ENCODE data around the gene ARHGEF10L. TPM values are rescaled to one million over a fixed set of nuclear protein-coding genes. Genes with fewer than 3 reads are reported as not detected.

The ARHGEF10L gene
- polyA plus RNA-seq, 12 donors, result 15.6 to 29.2 (median 19.0) TPM; not detected in 1

DNA sequence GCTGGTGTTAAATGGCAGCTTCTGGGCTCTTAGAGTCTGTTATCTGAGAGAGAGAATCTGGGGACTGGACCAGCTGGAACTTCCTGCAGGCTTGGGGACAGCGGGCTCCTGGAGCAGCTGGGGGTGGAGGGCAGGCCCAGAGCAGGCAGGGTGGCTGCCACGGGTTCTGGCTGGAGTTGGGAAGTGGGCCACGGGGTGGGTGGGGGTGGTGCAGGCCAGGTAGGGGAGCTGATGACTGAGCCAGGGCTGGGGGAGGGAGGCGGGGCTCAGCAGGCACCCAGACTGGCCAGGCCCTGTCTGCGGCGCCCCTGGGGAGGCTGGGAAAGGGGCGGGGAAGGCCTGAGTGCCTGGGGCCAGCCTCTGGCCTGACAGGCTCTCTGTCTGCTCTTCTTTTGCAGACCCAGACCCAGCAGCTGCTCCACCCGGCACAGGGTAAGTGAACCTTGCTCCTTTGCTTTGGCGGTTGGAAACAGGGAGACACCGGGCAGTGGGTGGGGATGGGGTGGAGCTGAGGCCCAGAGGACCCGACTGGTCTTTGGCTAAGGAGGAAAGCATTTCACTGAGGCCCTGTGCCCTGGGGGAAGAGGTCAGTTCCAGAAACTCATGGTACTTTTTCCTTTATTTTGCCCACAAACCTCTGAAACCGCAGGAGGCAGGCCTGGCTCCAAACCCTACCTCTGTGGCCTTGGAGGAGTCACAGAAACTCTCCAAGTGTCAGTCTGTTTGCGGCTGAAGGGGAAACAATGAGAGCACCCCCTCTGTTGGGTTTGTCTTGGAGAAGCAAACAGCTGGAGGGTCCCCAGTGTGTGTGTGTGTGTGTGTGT, 48.8 kb downstream of the ARHGEF10L start:
- no peak for DNase-seq

DNA sequence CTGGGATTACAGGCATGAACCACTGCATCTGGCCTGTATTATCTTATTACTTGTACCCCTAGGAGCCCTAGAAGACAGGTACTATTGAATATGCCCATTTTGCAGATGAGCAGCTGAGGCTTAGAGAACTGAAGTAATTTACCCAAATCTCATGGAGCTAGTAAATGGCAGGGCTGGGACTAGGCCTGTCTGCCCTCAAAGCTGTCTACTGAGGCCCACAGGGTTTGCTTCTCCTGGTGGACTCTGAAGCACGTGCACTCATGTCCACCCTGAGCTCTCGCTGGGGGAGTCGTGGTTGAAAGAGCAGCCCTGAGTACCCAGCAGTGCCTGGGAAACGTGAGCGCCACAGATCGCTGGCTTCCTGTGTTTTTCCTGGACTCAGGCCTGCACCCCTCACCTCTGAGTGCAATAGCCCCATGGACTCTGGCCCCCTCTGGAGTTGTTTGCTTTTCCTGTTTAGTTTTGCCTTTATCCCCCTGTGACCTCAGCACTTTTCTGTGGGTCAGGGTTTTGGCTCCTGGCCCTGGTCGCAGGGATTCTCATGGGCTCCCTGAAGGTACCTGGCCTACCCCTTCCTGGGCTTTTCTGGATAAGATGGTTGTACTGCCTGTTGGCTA, 52.4 kb downstream of the ARHGEF10L start:
- DNase-seq, result no peak

DNA sequence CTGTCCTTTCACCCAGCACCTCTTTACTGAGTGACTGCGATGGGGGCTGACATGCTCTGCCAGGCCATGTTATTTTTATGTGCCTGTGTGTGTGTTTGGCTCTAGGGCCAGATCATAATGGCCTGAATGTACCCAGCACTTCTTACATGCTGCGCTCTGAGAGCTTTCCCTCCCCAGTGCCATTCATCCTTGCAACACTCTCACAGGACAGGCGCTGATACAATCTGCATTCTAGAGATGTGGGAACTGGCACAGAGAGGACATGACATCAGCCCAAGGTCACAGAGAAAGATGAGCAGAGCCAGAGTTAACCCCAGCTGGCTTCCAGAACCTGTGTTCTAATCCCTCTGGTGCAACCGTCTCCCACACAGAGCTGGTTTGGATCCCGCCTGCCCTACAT, 54.5 kb downstream of the ARHGEF10L start:
- DNase-seq, result no peak

DNA sequence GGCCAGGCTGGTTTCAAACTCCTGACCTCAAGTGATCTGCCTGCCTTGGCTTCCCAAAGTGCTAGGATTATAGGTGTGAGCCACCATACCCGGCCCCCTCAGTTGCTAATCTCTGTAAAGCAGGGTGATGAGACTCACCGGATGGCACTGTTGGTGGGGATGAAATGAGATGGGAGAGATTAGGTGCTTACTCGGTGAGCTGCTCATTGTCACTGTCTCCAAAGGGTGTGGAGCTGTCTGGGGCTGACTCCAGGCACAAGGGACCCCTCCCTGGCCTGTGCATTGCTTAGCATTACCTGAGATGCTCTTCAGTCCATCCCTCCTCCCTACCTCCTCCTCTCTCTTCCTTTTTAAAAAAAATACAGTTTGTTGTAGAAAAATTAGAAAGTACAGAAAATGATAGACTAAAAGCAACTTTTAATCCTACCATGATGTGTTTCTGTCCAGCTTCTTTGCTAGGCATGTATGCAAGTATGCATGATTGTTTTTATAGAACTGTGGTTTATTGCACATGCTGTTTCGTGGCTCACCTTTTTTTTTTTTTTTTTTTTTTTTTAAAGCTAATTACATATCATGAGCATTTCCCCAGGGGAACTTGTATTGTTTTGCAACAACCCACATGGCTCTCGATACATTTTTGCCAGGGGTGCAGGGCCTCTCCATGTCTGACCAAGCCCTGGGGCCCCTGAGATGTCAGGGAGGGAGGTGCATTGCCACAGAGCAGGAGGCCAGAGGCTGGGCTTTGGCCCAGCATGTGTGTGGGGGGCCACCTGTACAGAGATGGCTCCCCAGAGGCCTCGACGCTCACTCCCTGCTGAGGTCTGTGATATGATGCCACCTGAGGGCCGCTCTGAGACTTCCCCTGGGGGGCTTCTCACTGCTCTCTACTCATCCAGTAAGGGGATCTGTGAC, 55.4 kb downstream of the ARHGEF10L start:
- DNase-seq, result no peak

DNA sequence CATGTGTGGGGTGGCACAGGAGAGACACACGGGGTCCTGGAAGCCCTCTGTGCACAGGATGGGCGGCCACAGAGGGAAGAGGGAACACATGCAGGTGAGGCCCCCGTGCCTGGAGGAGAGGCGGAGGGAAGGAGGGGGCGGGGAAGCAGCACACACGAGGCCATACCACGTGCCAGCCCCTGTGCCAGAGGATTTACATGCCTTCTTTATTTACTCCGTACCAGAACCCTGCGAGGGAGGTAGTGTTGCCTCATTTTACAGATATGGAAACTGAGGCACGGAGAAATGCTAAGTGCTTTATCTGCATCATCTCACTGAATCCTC, 56.1 kb downstream of the ARHGEF10L start:
- no peak for DNase-seq

DNA sequence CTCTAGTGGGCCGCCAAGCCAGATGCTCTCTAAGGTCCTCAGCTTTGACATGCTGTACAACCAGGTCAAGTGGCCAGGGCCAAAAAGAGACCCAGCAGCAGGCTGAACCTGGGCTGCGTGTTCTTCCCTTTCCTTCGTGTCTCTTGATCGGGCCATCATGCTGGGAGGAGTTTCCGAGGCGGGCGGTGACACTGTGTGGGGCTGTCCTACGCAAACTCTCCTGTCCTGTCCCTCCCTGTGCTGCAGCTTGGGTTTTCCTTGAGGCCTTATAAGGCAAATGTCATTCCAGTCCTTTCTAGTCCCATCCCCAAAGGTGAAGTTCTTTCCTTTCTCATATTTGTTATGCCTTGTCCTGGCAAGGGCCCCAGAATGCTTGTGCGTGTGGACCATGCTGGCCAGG, 56.7 kb downstream of the ARHGEF10L start:
- no peak for DNase-seq

DNA sequence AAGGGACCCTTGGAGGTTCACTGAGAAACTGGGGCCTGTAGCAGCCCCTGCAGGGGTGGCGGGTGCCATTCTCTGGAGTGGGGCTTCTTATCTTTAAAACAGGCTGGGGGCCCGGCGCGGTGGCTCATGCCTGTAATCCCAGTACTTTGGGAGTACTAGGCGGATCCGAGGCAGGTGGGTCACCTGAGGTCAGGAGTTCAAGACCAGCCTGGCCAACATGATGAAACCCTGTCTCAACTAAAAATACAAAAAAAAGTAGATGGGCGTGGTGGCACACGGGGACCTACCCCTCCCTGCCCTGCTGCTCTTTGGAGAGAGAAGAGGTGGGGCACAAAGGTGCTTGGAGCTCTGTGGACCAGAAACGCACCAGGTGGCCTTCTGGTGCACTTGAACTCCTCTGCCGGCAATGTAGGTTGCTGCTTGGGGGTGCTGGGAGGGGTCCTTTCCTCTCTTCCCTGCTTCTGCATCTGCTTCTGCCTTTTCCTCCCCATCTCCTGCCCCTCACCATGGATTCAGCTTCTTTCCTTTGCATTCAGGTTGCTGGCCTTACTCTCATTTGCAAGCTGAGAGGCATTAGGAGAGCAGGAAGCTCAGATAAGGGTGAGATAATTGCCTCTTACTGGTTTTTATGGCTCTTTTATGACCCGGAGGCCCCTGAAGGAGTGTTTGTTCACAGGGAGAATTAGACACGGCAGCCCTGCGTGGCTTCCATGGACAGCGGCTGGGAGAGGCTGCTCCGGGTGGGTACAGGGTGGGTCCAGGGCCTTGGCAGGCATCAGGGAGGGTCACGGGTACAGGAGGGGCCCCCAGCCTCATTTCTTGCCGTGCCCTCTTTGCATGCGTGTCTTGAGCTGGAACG, 57.4 kb downstream of the ARHGEF10L start:
- no peak for DNase-seq

DNA sequence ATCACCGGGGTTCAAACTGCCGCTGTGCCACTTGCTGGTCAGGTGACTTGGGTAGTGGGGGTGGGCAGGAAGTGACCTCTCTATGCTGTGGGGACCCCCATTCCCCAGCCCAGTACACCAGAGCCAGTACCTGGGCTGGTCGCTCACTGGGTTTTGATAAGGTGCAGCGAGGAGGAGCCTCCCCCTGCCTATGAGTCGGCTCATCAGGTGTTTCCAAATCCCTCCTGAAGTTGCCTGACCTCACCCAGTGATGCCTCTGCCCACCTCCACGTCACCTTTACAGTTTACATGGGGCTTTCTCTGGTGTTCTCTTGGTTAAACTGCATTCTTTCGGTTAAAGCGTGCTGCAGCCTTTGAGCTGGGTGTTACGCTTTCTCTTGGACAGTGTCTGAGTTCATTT, 58.2 kb downstream of the ARHGEF10L start:
- no peak for DNase-seq

DNA sequence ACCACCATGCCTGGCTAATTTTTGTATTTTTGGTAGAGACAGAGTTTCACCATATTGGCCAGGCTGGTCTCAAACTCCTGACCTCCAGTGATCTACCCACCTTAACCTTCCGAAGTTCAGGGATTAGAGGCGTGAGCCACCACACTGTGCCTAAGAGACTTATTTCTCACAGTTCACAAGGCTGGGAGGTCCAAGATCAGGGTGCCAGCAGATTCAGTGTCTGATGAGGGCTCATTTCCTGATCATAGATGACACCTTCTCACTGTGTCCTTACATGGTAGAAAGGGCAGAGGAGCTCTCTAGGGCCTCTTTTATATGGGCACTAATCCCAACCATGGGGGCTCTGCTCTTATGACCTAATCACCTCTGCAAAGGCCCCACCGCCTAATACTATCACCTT, 58.8 kb downstream of the ARHGEF10L start:
- no peak for DNase-seq

DNA sequence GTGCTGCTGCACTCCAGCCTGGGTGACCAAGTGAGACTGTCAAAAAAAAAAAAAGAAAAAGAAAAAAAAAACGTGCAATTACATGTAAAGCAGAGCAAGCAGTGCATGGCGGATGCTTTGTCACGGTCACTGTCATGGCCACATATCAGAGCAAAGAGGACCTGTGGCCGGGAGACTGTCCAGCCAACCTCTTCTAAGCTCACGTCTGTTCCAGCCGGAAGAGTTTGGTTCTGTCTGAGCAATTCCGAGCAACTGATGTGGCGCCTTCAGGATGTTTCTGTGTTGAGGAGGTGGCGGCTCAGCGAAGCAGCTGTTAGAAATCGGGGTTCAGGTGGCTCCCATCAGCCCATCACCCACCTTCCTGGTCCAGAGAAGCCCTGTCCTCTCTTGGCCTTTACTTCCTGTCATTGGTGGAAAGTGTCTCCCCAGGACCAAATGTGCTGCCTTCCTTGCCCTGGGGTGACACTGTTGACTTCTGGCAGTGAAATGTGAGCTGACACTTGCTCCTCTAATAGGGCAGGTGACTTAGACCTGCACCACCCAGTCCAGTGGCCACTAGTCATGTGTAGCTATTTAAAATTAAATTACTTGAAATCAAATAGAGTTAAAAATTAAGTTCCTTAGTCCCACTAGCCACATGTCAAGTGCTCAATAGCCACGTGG, 59.9 kb downstream of the ARHGEF10L start:
- no peak for DNase-seq

DNA sequence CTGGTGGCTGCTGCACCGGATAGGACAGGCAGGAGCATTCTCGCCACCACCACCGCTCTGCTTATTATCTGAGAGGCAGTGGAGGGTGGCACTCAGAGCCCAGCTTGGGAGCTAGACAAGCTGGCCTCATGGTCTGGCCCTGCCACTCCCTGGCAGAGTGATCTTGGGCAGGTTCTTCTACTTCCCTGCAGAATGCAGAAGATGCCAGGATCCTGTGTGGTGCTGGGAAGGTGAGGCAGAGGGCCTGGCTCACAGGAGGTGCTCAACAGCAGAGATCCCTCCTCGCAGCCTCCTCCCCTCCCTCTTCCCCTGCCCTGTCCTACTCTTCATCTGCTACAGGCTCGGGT, 60.4 kb downstream of the ARHGEF10L start:
- no peak for DNase-seq

DNA sequence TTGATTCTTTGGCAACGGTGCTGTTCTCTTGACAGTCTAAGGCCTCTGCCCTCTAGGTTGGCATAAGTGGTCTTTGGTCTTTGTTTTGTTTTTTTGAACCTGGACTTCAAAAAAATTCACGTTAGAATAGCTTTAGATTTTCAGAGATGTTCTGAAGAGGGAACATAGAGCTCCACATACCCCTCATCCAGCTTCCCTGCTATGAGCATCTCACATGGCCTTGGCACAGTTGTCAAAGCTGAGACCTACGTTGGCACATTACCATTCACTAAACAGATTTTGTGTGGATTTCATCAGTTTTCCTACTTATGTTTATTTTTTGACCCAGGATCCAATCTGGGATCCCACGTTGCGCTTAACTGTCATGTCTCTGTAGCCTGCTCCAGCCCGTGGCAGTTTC, 60.8 kb downstream of the ARHGEF10L start:
- DNase-seq, result no peak

DNA sequence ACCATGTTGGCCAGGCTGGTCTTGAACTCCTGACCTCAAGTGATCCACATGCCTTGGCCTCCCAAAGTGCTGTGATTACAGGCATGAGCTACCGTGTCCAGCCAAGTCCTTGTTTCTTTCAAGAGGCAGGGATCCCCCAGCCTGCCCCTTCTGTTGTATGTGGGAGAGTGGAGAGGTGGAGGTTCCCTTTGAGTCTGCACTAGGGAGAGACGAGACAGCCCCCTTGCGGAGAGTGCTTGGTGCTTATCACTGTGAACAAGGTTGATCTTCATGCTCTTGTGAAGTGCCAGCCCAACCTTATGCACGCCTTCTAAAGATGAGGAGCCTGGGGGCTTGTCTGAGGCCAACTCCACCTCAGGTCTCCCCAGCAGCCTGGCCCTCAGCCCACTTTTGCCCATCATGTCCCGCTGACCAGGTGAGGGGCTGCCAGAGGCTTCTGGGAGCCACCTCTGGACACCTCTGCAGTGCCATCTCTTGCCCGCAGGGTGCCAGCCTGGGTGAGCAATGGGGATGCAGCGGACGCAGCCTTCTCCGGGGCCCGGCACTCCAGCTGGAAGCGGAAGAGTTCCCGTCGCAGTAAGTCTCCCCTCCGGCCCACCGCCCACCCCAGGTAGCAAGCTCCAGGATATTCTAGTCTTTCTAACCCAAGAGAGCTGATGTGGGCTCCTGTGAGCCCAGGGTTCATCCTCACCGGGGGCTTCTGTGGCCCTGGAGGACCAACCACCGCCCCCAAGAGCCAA, 62.3 kb downstream of the ARHGEF10L start:
- no peak for DNase-seq

DNA sequence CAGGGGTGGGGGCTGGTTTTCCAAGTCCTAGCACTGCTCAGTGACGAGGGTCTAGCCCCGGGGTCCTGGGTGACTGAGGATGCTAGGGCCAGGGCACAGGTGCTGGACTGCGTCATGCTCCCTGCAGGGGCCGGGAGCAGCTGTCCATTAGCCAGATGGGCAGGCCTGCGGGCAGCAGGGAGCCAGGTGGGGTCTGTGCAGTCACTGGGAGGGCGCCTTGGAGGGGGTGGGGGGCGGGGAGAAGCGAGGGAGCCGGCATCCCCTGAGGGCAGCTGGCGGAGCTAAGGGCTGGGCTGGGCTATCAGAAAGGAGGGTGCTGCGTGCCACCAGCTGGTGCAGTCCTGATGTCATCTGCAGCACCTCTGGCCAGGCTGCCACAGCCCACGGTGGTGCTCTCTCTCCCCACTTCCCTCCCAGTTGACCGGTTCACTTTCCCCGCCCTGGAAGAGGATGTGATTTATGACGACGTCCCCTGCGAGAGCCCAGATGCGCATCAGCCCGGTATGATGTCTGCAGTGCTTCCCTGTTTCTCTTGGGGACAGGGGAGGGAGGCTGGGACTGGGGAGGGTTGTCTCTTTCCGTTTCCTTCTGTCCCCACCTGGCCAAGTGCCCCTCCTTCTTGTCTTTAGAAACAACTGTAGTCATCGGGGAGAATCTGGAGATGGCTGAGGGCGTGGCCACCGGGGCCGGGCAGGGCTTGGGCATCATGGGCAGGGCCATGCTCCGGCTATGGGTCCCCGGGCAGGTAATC, 63.8 kb downstream of the ARHGEF10L start:
- no peak for DNase-seq

DNA sequence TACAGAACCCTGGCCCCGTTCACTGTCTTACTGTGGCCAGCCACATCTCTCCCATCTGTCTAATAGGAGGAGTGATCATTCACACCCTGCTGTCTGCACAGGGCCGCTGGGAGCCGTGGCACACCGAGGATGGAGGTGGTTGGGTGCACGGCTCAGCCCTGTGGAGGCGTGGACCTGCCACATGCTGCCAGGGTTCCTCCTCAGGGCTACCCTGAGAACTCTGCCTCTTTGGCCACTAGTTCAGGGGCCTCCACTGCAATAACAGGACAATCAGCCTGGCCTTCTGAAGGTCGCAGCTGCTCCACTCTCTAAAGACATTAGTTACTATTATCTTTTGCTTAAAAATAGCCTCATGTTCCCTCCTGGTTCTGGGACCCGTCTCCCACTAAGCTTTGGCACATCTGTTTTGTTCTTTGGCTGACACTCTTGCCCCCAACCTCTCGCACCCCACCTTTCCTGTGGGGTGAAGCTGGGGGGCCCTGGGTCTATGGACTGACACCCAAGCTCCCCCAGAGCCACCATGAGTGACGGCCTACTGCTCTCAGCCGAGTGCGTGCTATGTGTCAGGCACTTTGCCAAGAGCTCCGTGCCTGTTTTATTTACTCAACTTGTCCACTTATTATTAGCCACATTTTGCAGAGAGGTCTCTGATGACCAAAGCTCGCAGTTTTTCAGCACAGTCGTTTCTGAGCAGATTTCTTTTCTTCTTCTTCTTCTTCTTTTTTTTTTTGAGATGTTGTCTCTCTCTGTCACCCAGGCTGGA, 66.3 kb downstream of the ARHGEF10L start:
- DNase-seq, result peak; percentile 40

DNA sequence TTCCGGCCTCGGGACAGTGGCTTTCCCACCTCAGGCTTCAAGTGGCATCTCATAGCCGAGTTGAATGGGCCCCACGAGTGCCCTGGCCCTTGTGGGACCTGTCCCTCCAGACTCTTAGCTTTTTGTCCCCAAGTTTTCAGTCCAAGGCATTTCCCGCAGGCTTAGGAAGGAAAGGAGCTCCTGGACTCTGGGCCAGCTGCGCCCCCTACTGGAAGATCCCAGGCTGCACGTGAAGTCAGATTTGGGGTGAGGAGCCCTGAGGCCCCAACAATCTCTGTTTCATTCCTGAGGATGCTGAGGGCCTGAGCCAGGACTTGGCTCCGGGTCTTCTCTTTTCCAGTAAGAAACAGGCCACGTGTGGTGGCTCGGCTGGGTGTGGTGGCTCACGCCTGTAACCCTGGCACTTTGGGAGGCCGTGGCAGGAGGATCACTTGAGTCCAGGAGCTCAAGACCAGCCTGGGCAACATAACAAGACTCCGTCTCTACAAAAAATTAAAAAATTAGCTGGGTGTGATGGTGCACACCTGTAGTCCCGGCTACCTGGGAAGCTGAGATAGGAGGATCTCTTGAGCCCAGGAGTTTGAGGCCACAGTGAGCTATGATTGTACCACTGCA, 67.4 kb downstream of the ARHGEF10L start:
- DNase-seq, result peak; percentile 71

DNA sequence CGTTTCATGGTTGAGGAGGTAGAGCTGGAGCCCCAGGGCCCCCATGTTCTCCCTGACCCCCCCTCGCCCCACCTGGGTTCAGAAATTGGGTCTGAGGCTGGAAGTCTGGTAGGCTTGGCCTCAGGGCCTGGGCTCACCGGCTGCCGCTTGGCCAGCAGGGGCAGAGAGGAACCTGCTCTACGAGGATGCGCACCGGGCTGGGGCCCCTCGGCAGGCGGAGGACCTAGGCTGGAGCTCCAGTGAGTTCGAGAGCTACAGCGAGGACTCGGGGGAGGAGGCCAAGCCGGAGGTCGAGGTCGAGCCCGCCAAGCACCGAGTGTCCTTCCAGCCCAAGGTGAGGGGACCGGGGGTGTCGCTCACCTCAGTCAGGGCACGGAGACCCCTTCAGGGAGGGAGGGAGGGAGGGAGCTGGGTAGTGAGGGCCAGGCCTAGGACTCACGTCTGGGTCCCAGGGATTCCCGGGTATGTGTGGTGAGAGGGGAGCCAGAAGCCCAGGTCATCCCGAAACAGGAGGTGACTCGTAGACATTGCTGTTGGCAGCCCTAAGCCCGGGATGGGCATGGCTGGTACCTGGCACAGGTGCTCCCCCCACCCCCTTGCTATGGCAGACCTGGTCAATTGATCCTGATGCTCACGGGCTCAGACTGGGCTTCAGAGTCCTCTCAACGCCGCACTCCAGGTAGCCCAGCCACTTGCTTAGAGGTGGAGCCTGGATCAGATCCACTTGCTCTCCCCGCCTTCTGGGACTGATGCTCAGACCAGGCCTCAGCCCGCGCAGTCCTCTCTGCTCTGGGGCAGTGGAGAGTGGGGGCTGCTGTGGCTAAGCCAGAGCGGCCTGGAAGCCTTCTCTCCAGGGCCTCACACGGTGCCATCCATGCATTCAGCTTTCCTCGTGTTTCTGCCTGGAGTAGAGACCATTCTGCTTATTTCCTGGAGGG, 68.4 kb downstream of the ARHGEF10L start:
- DNase-seq, result no peak
